GM19397 (cell line): Measurements from ENCODE around the gene PILRA.
A peak's percentile ranks its signal among the peaks of the same experiment; 100 is the strongest.
"Not testable (repeated sequence)": the region's sequence is repeated elsewhere in the genome, so short reads cannot be mapped to it uniquely, and the experiment has no call there.

Experiments
- ATAC-seq: cut with Tn5 transposase; IDR thresholded peaks from one replicate; pipeline ENCODE4 v1.9.1; 2021; ENCODE audit warnings: mild to moderate bottlenecking, moderate library complexity; ENCODE audit not compliant: unreplicated experiment

Gene PILRA

GRCh38 chr7:100373261-100373831, at the start of gene PILRA:
TSS of gene PILRA (plus strand) at chr7:100373487. CDS start at chr7:100373657, 170 bp downstream.
- no peak for ATAC-seq

GRCh38 chr7:100324194-100324593, 49.1 kb upstream of the PILRA start:
- ATAC-seq = not testable (repeated sequence)

- ATAC-seq = not testable (repeated sequence)
Measured at GRCh38 chr7:100325671-100326070, 47.6 kb upstream of the PILRA start.

- ATAC-seq = not testable (repeated sequence)
Measured at GRCh38 chr7:100326914-100327313, 46.4 kb upstream of the PILRA start.

- ATAC-seq = peak; percentile 95
Measured at GRCh38 chr7:100335566-100336466, 37.5 kb upstream of the PILRA start.

GRCh38 chr7:100338083-100338696, 35.1 kb upstream of the PILRA start:
- not testable (repeated sequence) for ATAC-seq

- not testable (repeated sequence) for ATAC-seq
Measured at GRCh38 chr7:100341286-100341685, 32.0 kb upstream of the PILRA start.

GRCh38 chr7:100342765-100343164, 30.5 kb upstream of the PILRA start:
- ATAC-seq = no peak

- peak; percentile 4 for ATAC-seq
Measured at GRCh38 chr7:100344124-100344559, 29.1 kb upstream of the PILRA start.

GRCh38 chr7:100344560-100345287, 28.6 kb upstream of the PILRA start:
- ATAC-seq = peak; percentile 87

GRCh38 chr7:100345288-100345672, 28.0 kb upstream of the PILRA start:
- peak; percentile 33 for ATAC-seq

- ATAC-seq = no peak
Measured at GRCh38 chr7:100346921-100347320, 26.4 kb upstream of the PILRA start.

GRCh38 chr7:100348805-100349204, 24.5 kb upstream of the PILRA start:
- ATAC-seq = no peak

GRCh38 chr7:100349757-100350156, 23.5 kb upstream of the PILRA start:
- ATAC-seq = no peak

GRCh38 chr7:100351657-100352058, 21.6 kb upstream of the PILRA start:
- no peak for ATAC-seq

GRCh38 chr7:100352230-100352781, 21.0 kb upstream of the PILRA start:
- not testable (repeated sequence) for ATAC-seq

GRCh38 chr7:100352984-100353684, 20.2 kb upstream of the PILRA start:
- no peak for ATAC-seq

- ATAC-seq = no peak
Measured at GRCh38 chr7:100353685-100354330, 19.5 kb upstream of the PILRA start.

GRCh38 chr7:100356416-100357068, 16.7 kb upstream of the PILRA start:
- ATAC-seq = no peak
